Measurements from ENCODE around the gene TOMM70. TPM values are rescaled to one million over a fixed set of nuclear protein-coding genes. Genes with fewer than 3 reads are reported as not detected.

TOMM70 gene
- total and polyA plus RNA-seq, 7 donors, result 51.1 to 97.2 (median 76.7) TPM

DNA sequence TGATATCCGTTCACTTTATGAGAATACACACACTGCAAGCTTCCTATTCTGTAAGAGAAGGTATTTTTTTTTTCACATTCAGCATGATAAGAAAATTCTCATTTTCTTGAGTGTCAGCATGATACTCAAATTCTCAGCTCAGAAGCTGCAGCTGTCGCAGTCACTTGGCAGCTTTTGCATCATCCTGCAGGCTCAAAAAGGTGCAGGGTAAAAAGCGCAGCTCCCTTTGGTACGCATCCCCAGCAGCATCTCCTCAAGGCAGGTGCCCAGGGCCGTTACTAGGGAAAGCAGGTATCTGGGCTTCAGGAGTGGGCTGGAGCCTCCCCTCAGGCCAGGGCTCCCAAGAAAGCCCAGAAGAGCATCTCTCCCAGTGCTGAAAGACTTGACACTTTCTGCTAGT lies 22.7 kb upstream of the TOMM70 start:
- Histone ChIP-seq H3K4me3 (no peak overlapping the region), H3K27ac (no peak overlapping the region), H3K9me3 (no peaks in the 10 kb centered on the region), H3K36me3 (ENCODE audit: insufficient read depth in 1 of 2, low read depth in 1 of 2) (no peaks in the 10 kb centered on the region), H3K27me3 (ENCODE audit: insufficient read depth in 3 of 3, low read length in 2 of 3) (no peaks in the 10 kb centered on the region), H3K4me1 (no peaks in the 10 kb centered on the region)
- intact Hi-C loops (cut with DNase I), result no loop called here
- DNase-seq (no peak), ATAC-seq (no peak)
- 93 to 99% (median 97%) methylated on average over 5 of the region's 5 CpGs for WGBS, 3 donors
- TF ChIP-seq, protein P1, sequence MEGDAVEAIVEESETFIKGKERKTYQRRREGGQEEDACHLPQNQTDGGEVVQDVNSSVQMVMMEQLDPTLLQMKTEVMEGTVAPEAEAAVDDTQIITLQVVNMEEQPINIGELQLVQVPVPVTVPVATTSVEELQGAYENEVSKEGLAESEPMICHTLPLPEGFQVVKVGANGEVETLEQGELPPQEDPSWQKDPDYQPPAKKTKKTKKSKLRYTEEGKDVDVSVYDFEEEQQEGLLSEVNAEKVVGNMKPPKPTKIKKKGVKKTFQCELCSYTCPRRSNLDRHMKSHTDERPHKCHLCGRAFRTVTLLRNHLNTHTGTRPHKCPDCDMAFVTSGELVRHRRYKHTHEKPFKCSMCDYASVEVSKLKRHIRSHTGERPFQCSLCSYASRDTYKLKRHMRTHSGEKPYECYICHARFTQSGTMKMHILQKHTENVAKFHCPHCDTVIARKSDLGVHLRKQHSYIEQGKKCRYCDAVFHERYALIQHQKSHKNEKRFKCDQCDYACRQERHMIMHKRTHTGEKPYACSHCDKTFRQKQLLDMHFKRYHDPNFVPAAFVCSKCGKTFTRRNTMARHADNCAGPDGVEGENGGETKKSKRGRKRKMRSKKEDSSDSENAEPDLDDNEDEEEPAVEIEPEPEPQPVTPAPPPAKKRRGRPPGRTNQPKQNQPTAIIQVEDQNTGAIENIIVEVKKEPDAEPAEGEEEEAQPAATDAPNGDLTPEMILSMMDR (IDR thresholded peaks at IDR 0.05), result no peak

DNA sequence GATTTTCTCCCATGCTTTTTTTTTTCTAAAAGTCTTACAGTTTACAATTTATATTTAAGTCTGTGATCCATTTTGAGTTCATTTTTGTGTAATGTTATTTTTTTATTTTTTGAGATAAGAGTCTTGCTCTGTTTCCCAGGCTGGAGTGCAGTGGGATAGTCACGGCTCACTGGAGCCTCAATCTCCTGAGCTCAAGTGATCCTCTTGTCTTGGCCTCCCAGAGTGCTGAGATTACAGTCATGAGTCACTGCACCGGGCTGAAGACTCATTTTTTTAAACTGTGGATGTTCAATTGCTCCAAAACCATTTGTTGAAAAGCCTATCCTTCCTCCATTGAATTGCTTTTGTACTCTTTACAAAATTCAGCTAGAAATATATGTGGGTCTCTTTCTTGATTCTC lies 20.0 kb upstream of the TOMM70 start:
- Histone ChIP-seq H3K9me3 (no peaks in the 10 kb centered on the region), H3K4me3 (no peak overlapping the region), H3K4me1 (no peaks in the 10 kb centered on the region), H3K27ac (no peak overlapping the region), H3K27me3 (ENCODE audit: insufficient read depth in 3 of 3, low read length in 2 of 3) (no peaks in the 10 kb centered on the region), H3K36me3 (ENCODE audit: insufficient read depth in 1 of 2, low read depth in 1 of 2) (no peaks in the 10 kb centered on the region)
- TF ChIP-seq, protein P1 (IDR thresholded peaks at IDR 0.05), result no peak
- ATAC-seq (no peak), DNase-seq (no peak)
- WGBS, 3 donors, result 72 to 87% (median 72%) methylated on average over 2 of the region's 2 CpGs
- intact Hi-C loops (cut with DNase I), result no loop called here

DNA sequence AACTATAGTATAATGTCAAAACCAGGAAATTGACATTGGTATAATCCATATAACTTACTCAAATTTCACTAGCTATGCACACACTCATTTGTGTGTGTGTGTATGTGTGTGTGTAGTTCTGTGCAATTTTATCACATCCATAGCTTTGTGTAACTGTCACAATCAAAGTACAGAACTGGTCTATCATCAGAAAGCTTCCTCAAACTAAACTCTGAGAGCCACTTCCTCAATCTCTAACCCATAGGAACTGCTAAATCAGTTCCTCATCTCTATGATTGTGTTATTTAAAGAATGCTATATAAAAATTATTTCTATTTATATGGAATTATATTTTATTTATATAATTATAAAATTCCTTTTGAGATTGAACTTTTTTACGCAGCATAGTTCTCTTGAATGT lies 18.5 kb upstream of the TOMM70 start:
- H3K9me3 ChIP-seq, result no peaks in the 10 kb centered on the region
- intact Hi-C loops (cut with DNase I), result no loop called here
- H3K27me3 ChIP-seq (ENCODE audit: insufficient read depth in 3 of 3, low read length in 2 of 3), result no peaks in the 10 kb centered on the region
- no peak overlapping the region for H3K4me3 ChIP-seq
- no peak overlapping the region for H3K27ac ChIP-seq
- 96 to 100% (median 98%) methylated on average over 1 of the region's 1 CpG for WGBS, 3 donors
- TF ChIP-seq, protein P1 (IDR thresholded peaks at IDR 0.05), result no peak
- H3K4me1 ChIP-seq, result no peaks in the 10 kb centered on the region
- ATAC-seq, result no peak
- H3K36me3 ChIP-seq (ENCODE audit: insufficient read depth in 1 of 2, low read depth in 1 of 2), result no peaks in the 10 kb centered on the region
- no peak for DNase-seq

DNA sequence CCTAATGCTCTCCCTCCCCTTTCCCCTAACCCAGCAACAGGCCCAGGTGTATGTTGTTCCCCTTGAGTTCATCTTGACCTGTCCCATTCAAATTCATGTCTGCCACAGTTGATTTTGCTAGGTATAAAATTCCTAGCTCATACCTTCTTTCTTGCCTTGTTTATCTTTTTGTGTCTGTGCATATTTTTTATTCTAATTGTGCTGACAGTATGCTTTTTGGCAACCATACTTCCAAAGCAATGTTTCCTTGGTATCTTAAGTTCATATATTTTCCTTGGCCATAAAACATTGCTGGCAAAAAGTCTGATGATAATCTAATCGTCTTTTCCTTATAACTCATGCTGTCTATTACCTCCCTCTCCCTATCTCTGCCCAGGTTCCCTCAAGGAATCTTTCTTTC lies 16.0 kb upstream of the TOMM70 start:
- intact Hi-C loops (cut with DNase I), result no loop called here
- Histone ChIP-seq H3K27me3 (ENCODE audit: insufficient read depth in 3 of 3, low read length in 2 of 3) (no peaks in the 10 kb centered on the region), H3K4me3 (no peak overlapping the region), H3K4me1 (peaks cover 8% of the 10 kb centered on the region), H3K9me3 (no peaks in the 10 kb centered on the region), H3K36me3 (ENCODE audit: insufficient read depth in 1 of 2, low read depth in 1 of 2) (no peaks in the 10 kb centered on the region), H3K27ac (no peak overlapping the region)
- DNase-seq, result no peak
- no peak for ATAC-seq
- TF ChIP-seq, protein P1 (IDR thresholded peaks at IDR 0.05), result no peak
- 87 to 95% (median 87%) methylated on average over 1 of the region's 1 CpG for WGBS, 3 donors

DNA sequence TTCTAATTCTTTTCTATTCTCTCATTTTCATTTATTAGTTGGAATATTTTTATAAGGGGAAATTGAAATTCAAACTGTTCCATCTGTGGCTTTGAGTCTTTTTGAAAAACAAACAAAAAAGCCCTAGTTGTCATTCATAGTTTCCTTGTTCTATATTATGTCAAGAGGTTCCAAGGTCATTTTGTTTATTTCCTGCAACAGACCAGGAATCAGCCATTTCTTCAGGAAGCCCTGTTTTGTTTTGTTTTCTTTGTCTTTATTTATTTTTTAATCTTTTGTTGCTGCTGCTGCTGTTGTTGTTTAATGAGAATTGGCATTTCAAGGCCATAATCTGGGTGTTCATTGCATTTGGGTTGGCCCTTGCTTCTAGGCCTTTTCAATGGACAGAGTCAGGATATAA lies 15.3 kb upstream of the TOMM70 start:
- Histone ChIP-seq H3K27ac (no peak overlapping the region), H3K4me1 (peaks cover 8% of the 10 kb centered on the region), H3K36me3 (ENCODE audit: insufficient read depth in 1 of 2, low read depth in 1 of 2) (no peaks in the 10 kb centered on the region), H3K27me3 (ENCODE audit: insufficient read depth in 3 of 3, low read length in 2 of 3) (no peaks in the 10 kb centered on the region), H3K9me3 (no peaks in the 10 kb centered on the region), H3K4me3 (no peak overlapping the region)
- DNase-seq (no peak), ATAC-seq (no peak)
- intact Hi-C loops (cut with DNase I), result no loop called here
- TF ChIP-seq, protein P1 (IDR thresholded peaks at IDR 0.05), result no peak
